ENCODE data around the gene HP1BP3.

HP1BP3 gene

GRCh38 chr1:20770314-20771087 is 16.6 kb downstream of the HP1BP3 start:
- no peak for DNase-seq (ENCODE audit: low spot score)

- no peak for DNase-seq (ENCODE audit: low spot score)
These were observed 19.8 kb downstream of the HP1BP3 start for GRCh38 chr1:20767271-20767670.

GRCh38 chr1:20763417-20763816 is 23.7 kb downstream of the HP1BP3 start:
- DNase-seq (ENCODE audit: low spot score): no peak

GRCh38 chr1:20760322-20760721 is 26.8 kb downstream of the HP1BP3 start:
- DNase-seq (ENCODE audit: low spot score): no peak

GRCh38 chr1:20753589-20753988 is 33.5 kb downstream of the HP1BP3 start:
- no peak for DNase-seq (ENCODE audit: low spot score)

GRCh38 chr1:20751462-20751990 is 35.6 kb downstream of the HP1BP3 start:
- DNase-seq (ENCODE audit: low spot score): no peak

GRCh38 chr1:20742671-20743070 is 44.4 kb downstream of the HP1BP3 start:
- no peak for DNase-seq (ENCODE audit: low spot score)

GRCh38 chr1:20740781-20741180 is 46.3 kb downstream of the HP1BP3 start:
- no peak for DNase-seq (ENCODE audit: low spot score)

- DNase-seq (ENCODE audit: low spot score): no peak
These were observed 47.9 kb downstream of the HP1BP3 start for GRCh38 chr1:20739225-20739624.

- DNase-seq (ENCODE audit: low spot score): no peak
These were observed 51.5 kb downstream of the HP1BP3 start for GRCh38 chr1:20735581-20736111.

- no peak for DNase-seq (ENCODE audit: low spot score)
These were observed 53.6 kb downstream of the HP1BP3 start for GRCh38 chr1:20733360-20733975.

- DNase-seq (ENCODE audit: low spot score): peak; percentile 79
These were observed 54.3 kb downstream of the HP1BP3 start, which contains the start of gene SH2D5 for GRCh38 chr1:20732588-20733359. SH2D5 (minus strand) TSS chr1:20732703; CDS start chr1:20728044, 4,659 bp downstream.

GRCh38 chr1:20732071-20732587 is 55.0 kb downstream of the HP1BP3 start:
- DNase-seq (ENCODE audit: low spot score): peak; percentile 42

- no peak for DNase-seq (ENCODE audit: low spot score)
These were observed 55.8 kb downstream of the HP1BP3 start for GRCh38 chr1:20731057-20731991.

GRCh38 chr1:20730690-20731056 is 56.4 kb downstream of the HP1BP3 start:
- DNase-seq (ENCODE audit: low spot score): no peak

- no peak for DNase-seq (ENCODE audit: low spot score)
These were observed 57.0 kb downstream of the HP1BP3 start for GRCh38 chr1:20729990-20730689.

GRCh38 chr1:20729155-20729931 is 57.8 kb downstream of the HP1BP3 start:
- DNase-seq (ENCODE audit: low spot score): no peak

- no peak for DNase-seq (ENCODE audit: low spot score)
These were observed 58.5 kb downstream of the HP1BP3 start for GRCh38 chr1:20728371-20729154.

All from activated CD4-positive, alpha-beta T cell treated with anti-CD3 and anti-CD28 coated beads, Interleukin-2, Interleukin-4, amounts not matched to agents 100 ng/mL and 50 ng/mL, durations not matched to agents 16 hours and 8 hours (primary cell).